Trophoblast cell (in vitro differentiated cells and primary cell): ENCODE results near the gene PROC.

Source experiments
- DNase-seq, 2 donors: peaks; one replicate each; pipeline ENCODE4 v3.0.0-alpha.2; 2016
- H2AFZ ChIP-seq: 2 replicates; pipeline ENCODE4 v1.6.1; 2013; ENCODE audit warnings: low read length, moderate library complexity, mild to moderate bottlenecking; ENCODE audit not compliant: insufficient read depth, poor library complexity
- H2AK5ac ChIP-seq: 2 replicates; pipeline ENCODE4 v1.6.1; 2013; ENCODE audit warnings: mild to moderate bottlenecking, low read length
- H2BK120ac ChIP-seq: 2 replicates; pipeline ENCODE4 v1.6.1; 2013; ENCODE audit warnings: low read length, mild to moderate bottlenecking, moderate library complexity; ENCODE audit not compliant: insufficient read depth, poor library complexity
- H2BK12ac ChIP-seq: 2 replicates; pipeline ENCODE4 v1.6.1; 2013; ENCODE audit warnings: mild to moderate bottlenecking, low read length, moderate library complexity
- H2BK5ac ChIP-seq: 2 replicates; pipeline ENCODE4 v1.6.1; 2013; ENCODE audit warnings: low read length, low read depth, moderate library complexity, mild to moderate bottlenecking; ENCODE audit not compliant: poor library complexity
- H3K14ac ChIP-seq: 2 replicates; pipeline ENCODE4 v1.6.1; 2013; ENCODE audit warnings: mild to moderate bottlenecking, low read length
- H3K18ac ChIP-seq: 2 replicates; pipeline ENCODE4 v1.6.1; 2013; ENCODE audit warnings: mild to moderate bottlenecking, low read length
- H3K23ac ChIP-seq: 2 replicates; pipeline ENCODE4 v1.6.1; 2013; ENCODE audit warnings: low read length
- H3K27ac ChIP-seq: 2 replicates; pipeline ENCODE4 v1.5.1; 2013; ENCODE audit warnings: low read depth, mild to moderate bottlenecking, inconsistent platforms, low read length, moderate library complexity
- H3K27me3 ChIP-seq: 2 replicates; pipeline ENCODE4 v1.6.1; 2013; ENCODE audit warnings: inconsistent platforms, mild to moderate bottlenecking, low read length, moderate library complexity; ENCODE audit not compliant: insufficient read depth
- H3K36me3 ChIP-seq, 2 experiments: 1 replicate in 1 of 2; 2 replicates in 1 of 2; pipeline ENCODE4 v1.6.1; 2013; ENCODE audit warnings: low read length in 2 of 2, mild to moderate bottlenecking in 2 of 2, moderate library complexity in 1 of 2; ENCODE audit not compliant: insufficient read depth in 2 of 2, control insufficient read depth in 1 of 2
- H3K4ac ChIP-seq: 2 replicates; pipeline ENCODE4 v1.6.1; 2013; ENCODE audit warnings: low read depth, mild to moderate bottlenecking, low read length, moderate library complexity
- H3K4me1 ChIP-seq, 2 experiments: 1 replicate in 1 of 2; 2 replicates in 1 of 2; pipeline ENCODE4 v1.6.1; 2013; ENCODE audit warnings: low read length in 2 of 2, mild to moderate bottlenecking in 2 of 2, moderate library complexity in 1 of 2; ENCODE audit not compliant: insufficient read depth in 2 of 2, control insufficient read depth in 1 of 2
- H3K4me2 ChIP-seq: 2 replicates; pipeline ENCODE4 v1.6.1; 2013; ENCODE audit warnings: inconsistent platforms, mild to moderate bottlenecking, low read length, moderate library complexity
- H3K4me3 ChIP-seq: 2 replicates; pipeline ENCODE4 v1.5.1; 2013; ENCODE audit warnings: mild to moderate bottlenecking, low read depth, low read length, inconsistent platforms
- H3K79me1 ChIP-seq: one replicate; pipeline ENCODE4 v1.6.1; 2013; ENCODE audit warnings: low read length
- H3K79me2 ChIP-seq: 2 replicates; pipeline ENCODE4 v1.6.1; 2013; ENCODE audit warnings: low read length, mild to moderate bottlenecking; ENCODE audit not compliant: control insufficient read depth, insufficient read depth, poor library complexity
- H3K9ac ChIP-seq: 2 replicates; pipeline ENCODE4 v1.6.1; 2013; ENCODE audit warnings: mild to moderate bottlenecking, low read length
- H3K9me3 ChIP-seq: 2 replicates; pipeline ENCODE4 v1.6.1; 2013; ENCODE audit warnings: low read depth, mild to moderate bottlenecking, control low read depth, inconsistent platforms, low read length; ENCODE audit not compliant: insufficient read depth
- H4K12ac ChIP-seq: 2 replicates; pipeline ENCODE4 v1.6.1; 2013; ENCODE audit warnings: low read depth, mild to moderate bottlenecking, low read length, moderate library complexity
- H4K8ac ChIP-seq: 2 replicates; pipeline ENCODE4 v1.6.1; 2013; ENCODE audit warnings: low read depth, mild to moderate bottlenecking, low read length, moderate library complexity
- H4K91ac ChIP-seq: one replicate; pipeline ENCODE4 v1.6.1; 2013; ENCODE audit warnings: low read depth, mild to moderate bottlenecking, low read length, moderate library complexity
- WGBS: extraction: QIAGEN DNeasy Blood & Tissue Kit; methylation state at CpG from one replicate; pipeline ENCODE4 v1.1.7; 2013; ENCODE audit warnings: missing lambda C conversion rate; ENCODE audit not compliant: insufficient read length, insufficient coverage; ENCODE audit errors: extremely low coverage; 5-methylcytosine and 5-hydroxymethylcytosine counted together

Gene PROC

GRCh38 chr2:127437056-127437455, 18.8 kb downstream of the PROC start:
- H2AFZ ChIP-seq: no peak overlapping the region

GRCh38 chr2:127437781-127438726, 19.8 kb downstream of the PROC start:
- DNase-seq: no peak
- WGBS: no CpG with 5 or more reads among the region's 13 CpGs
- H4K12ac ChIP-seq: no peak overlapping the region
- no peaks in the 10 kb centered on the region for H3K79me1 ChIP-seq
- H3K4me1 ChIP-seq: no peaks in the 10 kb centered on the region
- H3K14ac ChIP-seq: no peak overlapping the region
- no peak overlapping the region for H3K23ac ChIP-seq
- no peak overlapping the region for H3K4me2 ChIP-seq
- no peak overlapping the region for H3K4ac ChIP-seq
- no peak overlapping the region for H3K18ac ChIP-seq
- H3K27ac ChIP-seq: no peak overlapping the region
- H2BK120ac ChIP-seq: no peak overlapping the region
- H2AK5ac ChIP-seq: no peak overlapping the region
- no peak overlapping the region for H2AFZ ChIP-seq
- no peaks in the 10 kb centered on the region for H3K79me2 ChIP-seq
- no peak overlapping the region for H4K8ac ChIP-seq
- no peak overlapping the region for H3K4me3 ChIP-seq
- no peaks in the 10 kb centered on the region for H3K36me3 ChIP-seq
- H2BK12ac ChIP-seq: no peak overlapping the region
- H4K91ac ChIP-seq: no peak overlapping the region
- no peaks in the 10 kb centered on the region for H3K27me3 ChIP-seq
- peaks cover 8% of the 10 kb centered on the region for H3K9me3 ChIP-seq
- no peak overlapping the region for H3K9ac ChIP-seq
- no peak overlapping the region for H2BK5ac ChIP-seq

More at GRCh38 chr2:127437056-127437455, 18.8 kb downstream of the PROC start:
- Histone ChIP-seq H3K9me3 (peaks cover 8% of the 10 kb centered on the region), H2BK5ac (no peak overlapping the region), H3K18ac (no peak overlapping the region), H3K27ac (no peak overlapping the region), H4K12ac (no peak overlapping the region), H3K9ac (no peak overlapping the region), H2AK5ac (no peak overlapping the region), H4K91ac (no peak overlapping the region), H3K4me1 (no peaks in the 10 kb centered on the region), H2BK12ac (no peak overlapping the region), H3K4me3 (no peak overlapping the region), H3K4ac (no peak overlapping the region), H3K27me3 (no peaks in the 10 kb centered on the region), H4K8ac (no peak overlapping the region), H3K79me1 (no peaks in the 10 kb centered on the region), H2BK120ac (no peak overlapping the region), H3K23ac (no peak overlapping the region), H3K79me2 (no peaks in the 10 kb centered on the region), H3K36me3 (no peaks in the 10 kb centered on the region), H3K14ac (no peak overlapping the region), H3K4me2 (no peak overlapping the region)
- WGBS: no CpG with 5 or more reads among the region's 9 CpGs
- no peak for DNase-seq

- no peak overlapping the region for H2BK12ac ChIP-seq
- WGBS: no CpG with 5 or more reads among the region's 5 CpGs
- H3K4me3 ChIP-seq: peak overlapping the region; percentile 4
- H3K23ac ChIP-seq: no peak overlapping the region
- H3K14ac ChIP-seq: no peak overlapping the region
- no peaks in the 10 kb centered on the region for H3K27me3 ChIP-seq
- no peaks in the 10 kb centered on the region for H3K79me2 ChIP-seq
- no peak overlapping the region for H2BK5ac ChIP-seq
- DNase-seq: no peak
- H3K9me3 ChIP-seq: peaks cover 8% of the 10 kb centered on the region
- H3K36me3 ChIP-seq: no peaks in the 10 kb centered on the region
- no peak overlapping the region for H4K12ac ChIP-seq
- H3K4me1 ChIP-seq: no peaks in the 10 kb centered on the region
- H3K79me1 ChIP-seq: no peaks in the 10 kb centered on the region
- H2AK5ac ChIP-seq: no peak overlapping the region
- no peak overlapping the region for H4K91ac ChIP-seq
- H2BK120ac ChIP-seq: no peak overlapping the region
- no peak overlapping the region for H2AFZ ChIP-seq
- H3K18ac ChIP-seq: no peak overlapping the region
- H4K8ac ChIP-seq: no peak overlapping the region
- H3K27ac ChIP-seq: no peak overlapping the region
- no peak overlapping the region for H3K4ac ChIP-seq
- no peak overlapping the region for H3K9ac ChIP-seq
- no peak overlapping the region for H3K4me2 ChIP-seq
Observed at GRCh38 chr2:127439343-127439742, 21.1 kb downstream of the PROC start.

GRCh38 chr2:127448526-127448925, 30.3 kb downstream of the PROC start:
- no peak overlapping the region for H3K18ac ChIP-seq
- H4K12ac ChIP-seq: no peak overlapping the region
- H3K9ac ChIP-seq: no peak overlapping the region
- no peaks in the 10 kb centered on the region for H3K36me3 ChIP-seq
- H3K27me3 ChIP-seq: no peaks in the 10 kb centered on the region
- H3K27ac ChIP-seq: no peak overlapping the region
- no peak overlapping the region for H3K4ac ChIP-seq
- no peak overlapping the region for H4K91ac ChIP-seq
- H3K79me1 ChIP-seq: no peaks in the 10 kb centered on the region
- no peak overlapping the region for H3K14ac ChIP-seq
- H3K4me1 ChIP-seq: no peaks in the 10 kb centered on the region
- no peak overlapping the region for H2BK12ac ChIP-seq
- no peak overlapping the region for H2AK5ac ChIP-seq
- H2BK5ac ChIP-seq: no peak overlapping the region
- no CpG with 5 or more reads among the region's 2 CpGs for WGBS
- no peaks in the 10 kb centered on the region for H3K79me2 ChIP-seq
- no peaks in the 10 kb centered on the region for H3K9me3 ChIP-seq
- no peak overlapping the region for H2BK120ac ChIP-seq
- no peak overlapping the region for H3K23ac ChIP-seq
- H4K8ac ChIP-seq: no peak overlapping the region
- no peak for DNase-seq
- H2AFZ ChIP-seq: no peak overlapping the region
- no peak overlapping the region for H3K4me2 ChIP-seq
- H3K4me3 ChIP-seq: no peak overlapping the region
